ENCODE measurements around the gene CCDC154. TPM values are rescaled to one million over a fixed set of nuclear protein-coding genes. Genes with fewer than 3 reads are reported as not detected.

Gene CCDC154
- total and polyA plus RNA-seq, 2 of the 4 experiments (the other 2 are of a cell fraction), result 0.09 TPM; not detected in 1

DNA sequence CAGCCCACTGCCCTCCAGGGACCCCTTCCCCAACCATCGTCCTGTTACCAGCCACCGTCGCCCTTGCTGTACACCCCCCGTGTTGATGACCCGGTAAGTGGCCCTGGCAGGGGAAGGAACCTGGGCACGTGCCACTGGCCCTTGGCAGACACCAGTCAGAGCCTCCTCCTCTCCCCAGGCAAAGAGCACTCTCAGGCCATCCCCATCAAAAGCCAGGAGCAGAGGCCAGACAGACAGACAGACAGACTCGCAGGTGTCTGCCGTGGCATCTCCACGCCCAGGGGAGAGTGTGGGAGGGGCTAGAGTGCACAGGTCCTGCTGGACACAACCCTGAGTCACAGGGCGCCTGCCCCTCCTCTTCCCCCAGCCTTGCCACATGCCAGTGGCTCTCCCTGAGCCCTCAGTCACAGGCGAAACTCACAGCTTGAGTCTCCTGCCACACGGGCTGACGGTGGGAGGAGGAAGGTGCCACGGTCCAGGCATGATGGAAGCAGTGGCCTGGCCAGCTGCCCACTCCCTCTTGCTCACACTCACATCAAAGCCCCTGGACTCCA lies 22.7 kb upstream of the CCDC154 start:
- H2BK20ac ChIP-seq (ENCODE audit: low read depth, low read length), result no peak overlapping the region
- H2AFZ ChIP-seq (replicated peaks; ENCODE audit: low read length, poor library complexity), result no peak overlapping the region
- DNase-seq (peak; percentile 4), ATAC-seq (ENCODE audit: low read depth) (no peak)
- no peak overlapping the region for H3K9ac ChIP-seq (ENCODE audit: low read depth, low read length)
- no peak overlapping the region for H3K4ac ChIP-seq (ENCODE audit: low read depth, low read length)
- H3K4me2 ChIP-seq (ENCODE audit: low read depth, low read length), result no peak overlapping the region
- no peak overlapping the region for H2BK15ac ChIP-seq (ENCODE audit: low read depth, low read length)
- H2AK5ac ChIP-seq (ENCODE audit: low read depth, low read length), result no peak overlapping the region
- H3K79me1 ChIP-seq (ENCODE audit: low read depth in 1 of 2, low read length in 2 of 2), result peaks cover 23 to 58% of the 10 kb centered on the region in 2 experiments
- TF ChIP-seq, protein P1, sequence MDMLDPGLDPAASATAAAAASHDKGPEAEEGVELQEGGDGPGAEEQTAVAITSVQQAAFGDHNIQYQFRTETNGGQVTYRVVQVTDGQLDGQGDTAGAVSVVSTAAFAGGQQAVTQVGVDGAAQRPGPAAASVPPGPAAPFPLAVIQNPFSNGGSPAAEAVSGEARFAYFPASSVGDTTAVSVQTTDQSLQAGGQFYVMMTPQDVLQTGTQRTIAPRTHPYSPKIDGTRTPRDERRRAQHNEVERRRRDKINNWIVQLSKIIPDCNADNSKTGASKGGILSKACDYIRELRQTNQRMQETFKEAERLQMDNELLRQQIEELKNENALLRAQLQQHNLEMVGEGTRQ (IDR thresholded peaks at IDR 0.05; ENCODE audit: low read depth, low read length), result no peak
- no peak for TF ChIP-seq RAD21 (IDR thresholded peaks at IDR 0.05; ENCODE audit: low read length)
- no peak for TF ChIP-seq NFE2L2 (IDR thresholded peaks at IDR 0.05; ENCODE audit: low read depth, low read length)
- TF ChIP-seq, protein P2, sequence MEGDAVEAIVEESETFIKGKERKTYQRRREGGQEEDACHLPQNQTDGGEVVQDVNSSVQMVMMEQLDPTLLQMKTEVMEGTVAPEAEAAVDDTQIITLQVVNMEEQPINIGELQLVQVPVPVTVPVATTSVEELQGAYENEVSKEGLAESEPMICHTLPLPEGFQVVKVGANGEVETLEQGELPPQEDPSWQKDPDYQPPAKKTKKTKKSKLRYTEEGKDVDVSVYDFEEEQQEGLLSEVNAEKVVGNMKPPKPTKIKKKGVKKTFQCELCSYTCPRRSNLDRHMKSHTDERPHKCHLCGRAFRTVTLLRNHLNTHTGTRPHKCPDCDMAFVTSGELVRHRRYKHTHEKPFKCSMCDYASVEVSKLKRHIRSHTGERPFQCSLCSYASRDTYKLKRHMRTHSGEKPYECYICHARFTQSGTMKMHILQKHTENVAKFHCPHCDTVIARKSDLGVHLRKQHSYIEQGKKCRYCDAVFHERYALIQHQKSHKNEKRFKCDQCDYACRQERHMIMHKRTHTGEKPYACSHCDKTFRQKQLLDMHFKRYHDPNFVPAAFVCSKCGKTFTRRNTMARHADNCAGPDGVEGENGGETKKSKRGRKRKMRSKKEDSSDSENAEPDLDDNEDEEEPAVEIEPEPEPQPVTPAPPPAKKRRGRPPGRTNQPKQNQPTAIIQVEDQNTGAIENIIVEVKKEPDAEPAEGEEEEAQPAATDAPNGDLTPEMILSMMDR (conservative IDR thresholded peaks at IDR 0.05; ENCODE audit: low read depth, low read length), result no peak
- TF ChIP-seq MAZ (IDR thresholded peaks at IDR 0.05; ENCODE audit: borderline replicate concordance, low read depth, low read length), result no peak
- no peak for TF ChIP-seq RCOR1 (IDR thresholded peaks at IDR 0.05; ENCODE audit: insufficient replicate concordance, low read length)
- no peak for TF ChIP-seq POLR2A (IDR thresholded peaks at IDR 0.05; ENCODE audit: low read depth, low read length)
- WGBS, 2 experiments (ENCODE audit: extremely low coverage in 2 of 2, insufficient read length in 1 of 2), result 91% methylated on average over 7 of the region's 14 CpGs; no CpG with 5 or more reads in 1 of the 2 experiments
- H4K20me1 ChIP-seq (ENCODE audit: insufficient read depth, low read length), result peaks cover 45% of the 10 kb centered on the region
- no peak overlapping the region for H4K5ac ChIP-seq (ENCODE audit: low read depth, low read length)
- ChIA-PET CTCF (no interaction called here), POLR2A (ENCODE audit: unreplicated experiment) (no interaction called here)
- 0 out of 2 replicates have a peak, but pooled peaks cover 2% of the 10 kb centered on the region for H3K4me1 ChIP-seq (ENCODE audit: control insufficient read depth, insufficient read depth, low read length)
- dilution Hi-C loops (cut with HindIII; ENCODE audit: low sequenced_read_pairs, unreplicated experiment), result no loop called here
- no peak overlapping the region for H2BK120ac ChIP-seq (ENCODE audit: low read depth, low read length)
- no peak overlapping the region for H3K4me3 ChIP-seq (ENCODE audit: insufficient read depth, low read depth, low read length)
- H4K91ac ChIP-seq (ENCODE audit: insufficient read depth, low read depth, low read length), result no peak overlapping the region
- no peak overlapping the region for H3K56ac ChIP-seq (ENCODE audit: extremely low read depth, insufficient read depth, low read length)
- no peak overlapping the region for H2BK5ac ChIP-seq (ENCODE audit: low read depth, low read length, poor library complexity, severe bottlenecking)
- no peak overlapping the region for H3K14ac ChIP-seq (replicated peaks; ENCODE audit: low read depth, low read length)
- H4K8ac ChIP-seq (ENCODE audit: low read depth in 2 of 2, low read length in 2 of 2), result no peak overlapping the region
- no peaks in the 10 kb centered on the region for H3K27me3 ChIP-seq (ENCODE audit: control insufficient read depth, insufficient read depth, low read length)
- no peak overlapping the region for H3K27ac ChIP-seq (ENCODE audit: insufficient read depth, low read length)
- intact Hi-C loops (cut with micrococcal nuclease), result no loop called here
- H3K9me1 ChIP-seq (ENCODE audit: insufficient read depth, low read length), result peaks cover 14% of the 10 kb centered on the region
- no peak overlapping the region for H3K18ac ChIP-seq (ENCODE audit: low read depth, low read length)
- H2AK9ac ChIP-seq (replicated peaks; ENCODE audit: low read depth, low read length, poor library complexity), result peak overlapping the region; percentile 55
- no TSS peak for BruUV-seq (replicated peaks)
- H3K36me3 ChIP-seq (ENCODE audit: control insufficient read depth, insufficient read depth, low read length), result peaks cover 16% of the 10 kb centered on the region
- in situ Hi-C loops (cut with MboI; ENCODE audit: low sequenced_read_pairs), result no loop called here
- H3K23ac ChIP-seq (ENCODE audit: low read depth, low read length), result no peak overlapping the region
- no peaks in the 10 kb centered on the region for H3K9me3 ChIP-seq (ENCODE audit: control insufficient read depth, insufficient read depth, low read length)

Data from IMR-90 (cell line).